GM23248 (cell line): Measurements from ENCODE around the gene AK9. TPM values are rescaled to one million over a fixed set of nuclear protein-coding genes. Genes with fewer than 3 reads are reported as not detected.

Experiments used
- DNase-seq: peaks from one replicate; pipeline ENCODE4 v3.0.0-alpha.2; 2015
- H2AFZ ChIP-seq: fragments of 200-600 bp; sonication (generic); 2 replicates; pipeline ENCODE4 v1.6.1; 2016; ENCODE audit warnings: antibody characterized with exemption
- H3F3A ChIP-seq: fragments of 200-600 bp; sonication (generic); 2 replicates; pipeline ENCODE4 v1.6.1; 2016; ENCODE audit warnings: mild to moderate bottlenecking, antibody characterized with exemption, mixed run types; ENCODE audit not compliant: insufficient read depth
- H3K27ac ChIP-seq: fragments of 200-600 bp; sonication (generic); 2 replicates; pipeline ENCODE4 v1.5.1; 2016; ENCODE audit warnings: mild to moderate bottlenecking
- H3K27me3 ChIP-seq: fragments of 200-600 bp; sonication (generic); replicated peaks from 2 replicates; pipeline ENCODE4 v1.6.1; 2016; ENCODE audit warnings: mild to moderate bottlenecking; ENCODE audit not compliant: insufficient read depth
- H3K36me3 ChIP-seq: fragments of 200-600 bp; sonication (generic); 2 replicates; pipeline ENCODE4 v1.6.1; 2016; ENCODE audit warnings: low read depth, mild to moderate bottlenecking
- H3K4me1 ChIP-seq: fragments of 200-600 bp; sonication (generic); 2 replicates; pipeline ENCODE4 v1.6.1; 2016; ENCODE audit warnings: mild to moderate bottlenecking; ENCODE audit not compliant: insufficient read depth
- H3K4me2 ChIP-seq: fragments of 200-600 bp; sonication (generic); one replicate; pipeline ENCODE4 v1.6.1; 2016; ENCODE audit warnings: mild to moderate bottlenecking; ENCODE audit not compliant: unreplicated experiment
- H3K4me3 ChIP-seq: fragments of 200-600 bp; sonication (generic); 2 replicates; pipeline ENCODE4 v1.5.1; 2016; ENCODE audit warnings: mild to moderate bottlenecking
- H3K79me2 ChIP-seq: fragments of 200-600 bp; sonication (generic); 2 replicates; pipeline ENCODE4 v1.6.1; 2016; ENCODE audit warnings: mild to moderate bottlenecking; ENCODE audit not compliant: insufficient read depth
- H3K9ac ChIP-seq: fragments of 200-600 bp; sonication (generic); 2 replicates; pipeline ENCODE4 v1.6.1; 2016; ENCODE audit warnings: mild to moderate bottlenecking
- H3K9me2 ChIP-seq: fragments of 200-600 bp; sonication (generic); 2 replicates; pipeline ENCODE4 v1.6.1; 2016; ENCODE audit warnings: mixed run types, mild to moderate bottlenecking, moderate library complexity; ENCODE audit not compliant: insufficient read depth
- H3K9me3 ChIP-seq: fragments of 200-600 bp; sonication (generic); one replicate; pipeline ENCODE4 v1.6.1; 2017; ENCODE audit warnings: low read depth
- H4K20me1 ChIP-seq: fragments of 200-600 bp; sonication (generic); 2 replicates; pipeline ENCODE4 v1.6.0; 2016; ENCODE audit not compliant: insufficient read depth
- EZH2 ChIP-seq: fragments of 200-600 bp; sonication (generic); IDR thresholded peaks from 2 replicates; pipeline ENCODE4 v1.6.1; 2018; ENCODE audit warnings: antibody characterized with exemption, mild to moderate bottlenecking; ENCODE audit not compliant: insufficient read depth, poor library complexity, severe bottlenecking
- EZH2phosphoT487 ChIP-seq: fragments of 200-600 bp; sonication (generic); IDR thresholded peaks from 2 replicates; pipeline ENCODE4 v1.6.1; 2018; ENCODE audit warnings: antibody characterized with exemption, moderate library complexity, mild to moderate bottlenecking, low read depth; ENCODE audit not compliant: insufficient read depth
- WGBS, 2 experiments: methylation state at CpG; one replicate each; pipeline ENCODE4 v1.1.6; 2015 to 2017; ENCODE audit warnings: low lambda C conversion rate in 2 of 2, low coverage in 1 of 2; ENCODE audit errors: missing lambda C conversion rate in 2 of 2; 5-methylcytosine and 5-hydroxymethylcytosine counted together
- in situ Hi-C: fragments of 300-500 bp; cut with MboI; formaldehyde crosslinking; loops from 2 replicates; pipeline ENCODE4 v1.15.0; 2020
- polyA plus RNA-seq: library from polyadenylated mRNA; unstranded; fragments of >200 nt; fragmentation: Nextera tagmentation; extraction: Ambion mirVana; gene quantifications from 2 replicates; pipeline ENCODE4 v1.2.1, GENCODE V29; 2016
- total RNA-seq: library from RNA; depleted of rRNA; stranded (reverse); fragments of >200 nt; shearing (Covaris generic); gene quantifications from 2 replicates; pipeline ENCODE4 v1.2.3, GENCODE V29; 2014

The AK9 gene
- total and polyA plus RNA-seq, 2 experiments from 2014 or later: 3.6 to 7.2 TPM

DNA sequence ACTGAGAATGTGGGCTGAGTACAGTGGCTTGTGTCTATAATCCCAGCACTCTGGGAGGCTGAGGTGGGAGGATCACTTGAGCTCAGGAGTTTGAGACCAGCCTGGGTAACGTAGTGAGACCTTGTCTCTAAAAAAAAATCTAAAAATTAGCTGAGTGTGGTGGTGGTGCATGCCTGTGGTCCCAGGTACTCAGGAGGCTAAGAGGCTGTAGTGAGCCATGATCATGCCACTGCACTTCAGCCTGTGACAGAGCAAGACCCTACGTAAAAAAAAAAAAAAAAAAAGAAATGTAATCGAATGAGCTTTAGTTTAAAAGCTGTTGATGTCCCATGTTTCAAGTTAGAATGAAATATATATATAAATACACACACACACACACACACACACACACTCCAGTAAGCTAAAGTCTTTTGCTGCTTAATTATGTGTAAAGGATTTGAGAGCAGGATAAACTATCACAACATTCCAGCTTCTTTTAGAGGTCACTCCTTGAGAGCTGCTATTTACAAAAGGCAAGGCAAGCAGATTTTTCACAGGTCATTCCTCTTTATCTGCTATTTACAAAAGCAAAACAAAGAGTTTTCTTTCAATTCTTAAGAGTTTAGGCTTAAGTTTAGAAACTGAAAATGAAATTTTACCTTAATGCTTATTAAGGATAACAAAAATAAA lies 230.7 kb downstream of the AK9 start:
- H3K27me3 ChIP-seq: no peaks in the 10 kb centered on the region
- peaks cover 33% of the 10 kb centered on the region for H3K36me3 ChIP-seq
- no peaks in the 10 kb centered on the region for H3K9me2 ChIP-seq
- TF ChIP-seq EZH2: no peak
- no peak for TF ChIP-seq EZH2phosphoT487
- H3F3A ChIP-seq: peaks cover 18% of the 10 kb centered on the region
- H3K27ac ChIP-seq: no peak overlapping the region
- H3K9ac ChIP-seq: no peak overlapping the region
- WGBS, 2 experiments: 94 to 97% methylated on average over 3 of the region's 3 CpGs
- H3K4me2 ChIP-seq: no peak overlapping the region
- no peak overlapping the region for H3K4me3 ChIP-seq
- peaks cover 13% of the 10 kb centered on the region for H3K4me1 ChIP-seq
- in situ Hi-C loops: no loop called here
- H4K20me1 ChIP-seq: no peaks in the 10 kb centered on the region
- H3K79me2 ChIP-seq: peaks cover 18% of the 10 kb centered on the region; the same call in 1 of the 2 replicates
- H3K9me3 ChIP-seq: no peaks in the 10 kb centered on the region
- H2AFZ ChIP-seq: no peak overlapping the region
- no peak for DNase-seq

GRCh38 chr6:109458774-109459531 lies 232.0 kb downstream of the AK9 start:
- no peak for DNase-seq
- 84 to 85% methylated on average over 5 of the region's 5 CpGs for WGBS, 2 experiments
- H3K9me2 ChIP-seq: no peaks in the 10 kb centered on the region
- H3K4me2 ChIP-seq: no peak overlapping the region
- H3F3A ChIP-seq: peaks cover 18% of the 10 kb centered on the region
- no peaks in the 10 kb centered on the region for H4K20me1 ChIP-seq
- H3K4me1 ChIP-seq: peaks cover 19% of the 10 kb centered on the region
- TF ChIP-seq EZH2: no peak
- no peak for TF ChIP-seq EZH2phosphoT487
- peaks cover 14% of the 10 kb centered on the region; the same call in 1 of the 2 replicates for H3K79me2 ChIP-seq
- H3K27ac ChIP-seq: no peak overlapping the region
- H2AFZ ChIP-seq: no peak overlapping the region
- H3K36me3 ChIP-seq: peaks cover 20% of the 10 kb centered on the region
- H3K27me3 ChIP-seq: no peaks in the 10 kb centered on the region
- in situ Hi-C loops: no loop called here
- no peaks in the 10 kb centered on the region for H3K9me3 ChIP-seq
- no peak overlapping the region for H3K4me3 ChIP-seq
- H3K9ac ChIP-seq: no peak overlapping the region

DNA sequence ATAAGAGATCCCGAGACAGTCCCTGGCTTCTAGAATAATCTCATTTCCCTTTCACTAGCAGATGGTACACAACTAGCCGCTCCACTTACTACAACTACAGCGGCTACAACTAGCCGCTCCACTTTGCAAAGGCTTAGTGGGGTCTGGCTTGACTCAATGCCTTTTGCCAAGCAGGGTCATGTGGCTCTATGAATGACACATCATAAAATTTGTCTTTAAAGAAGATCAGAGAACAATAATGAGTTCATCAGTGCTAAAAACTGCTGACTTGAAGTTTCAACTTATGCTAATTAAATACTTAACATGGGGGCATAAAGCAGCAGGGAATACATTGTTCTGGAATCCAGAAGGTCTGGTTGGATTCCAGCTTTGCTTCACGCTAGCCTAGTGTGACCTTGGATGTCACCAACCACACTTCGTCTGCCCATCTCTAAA lies 233.4 kb downstream of the AK9 start:
- Histone ChIP-seq H3F3A (peaks cover 18% of the 10 kb centered on the region), H3K9me2 (no peaks in the 10 kb centered on the region), H2AFZ (peak overlapping the region; percentile 81), H4K20me1 (no peaks in the 10 kb centered on the region), H3K4me1 (peaks cover 21% of the 10 kb centered on the region), H3K27ac (peak overlapping the region; percentile 93), H3K36me3 (peaks cover 8% of the 10 kb centered on the region; the same call in 1 of the 2 replicates), H3K4me3 (peak overlapping the region; percentile 83), H3K4me2 (peak overlapping the region; percentile 96), H3K9me3 (no peaks in the 10 kb centered on the region), H3K27me3 (no peaks in the 10 kb centered on the region), H3K79me2 (peaks cover 18% of the 10 kb centered on the region; the same call in 1 of the 2 replicates), H3K9ac (peak overlapping the region; percentile 91)
- peak; percentile 62 for DNase-seq
- WGBS, 2 experiments: 8 to 12% methylated on average over 6 of the region's 6 CpGs
- in situ Hi-C loops: no loop called here
- TF ChIP-seq EZH2: no peak
- TF ChIP-seq EZH2phosphoT487: no peak

DNA sequence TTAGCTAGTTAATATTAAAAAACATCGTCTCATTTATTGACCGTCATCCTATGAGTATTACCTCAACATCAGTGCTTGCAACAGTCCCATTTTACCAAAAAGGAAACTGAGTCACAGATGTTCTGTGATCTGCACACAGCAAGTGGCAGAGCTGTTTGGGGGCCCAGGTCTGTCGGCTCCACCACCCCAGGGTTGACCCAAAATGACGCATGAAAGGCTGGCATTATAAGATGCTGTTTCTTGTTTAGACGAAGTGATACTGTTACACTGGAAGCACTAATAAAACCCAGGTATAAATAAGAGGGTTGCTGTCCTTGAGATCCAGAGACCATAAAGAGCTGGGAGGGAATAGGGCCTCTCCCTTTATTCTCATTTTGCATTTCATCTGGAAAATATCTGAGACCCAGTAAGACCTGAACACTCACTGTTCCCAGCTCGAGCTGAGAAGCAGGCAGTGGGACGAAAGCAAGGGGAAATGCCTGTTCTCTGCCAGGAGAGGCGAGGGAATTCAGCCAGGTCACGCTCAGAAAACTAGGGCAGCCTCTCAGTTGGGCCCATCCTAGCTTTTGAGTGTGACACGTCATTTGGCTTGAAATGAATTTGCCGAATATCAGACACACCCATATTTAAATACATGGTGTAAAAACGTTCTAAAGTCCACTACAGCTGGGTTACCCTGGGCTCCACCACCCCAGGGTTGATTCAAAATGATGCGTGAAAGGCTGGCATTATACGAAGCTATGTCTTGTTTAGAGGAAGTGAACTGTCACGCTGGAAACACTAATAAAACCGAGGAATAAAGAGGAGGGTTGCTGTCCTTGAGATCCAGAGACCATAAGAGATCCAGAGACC lies 234.1 kb downstream of the AK9 start:
- H3F3A ChIP-seq: peaks cover 18% of the 10 kb centered on the region
- H3K9me3 ChIP-seq: no peaks in the 10 kb centered on the region
- H3K79me2 ChIP-seq: peaks cover 18% of the 10 kb centered on the region; the same call in 1 of the 2 replicates
- peak overlapping the region; percentile 96 for H3K4me2 ChIP-seq
- H3K9ac ChIP-seq: peak overlapping the region; percentile 91
- peak; percentile 94 for DNase-seq
- peak overlapping the region; percentile 83 for H3K4me3 ChIP-seq
- H2AFZ ChIP-seq: peak overlapping the region; percentile 81
- H3K36me3 ChIP-seq: peaks cover 8% of the 10 kb centered on the region; the same call in 1 of the 2 replicates
- WGBS, 2 experiments: 2 to 5% methylated on average over 16 of the region's 16 CpGs
- H3K27me3 ChIP-seq: no peaks in the 10 kb centered on the region
- TF ChIP-seq EZH2phosphoT487 (no peak), EZH2 (no peak)
- no peaks in the 10 kb centered on the region for H3K9me2 ChIP-seq
- H3K4me1 ChIP-seq: peaks cover 21% of the 10 kb centered on the region
- no peaks in the 10 kb centered on the region for H4K20me1 ChIP-seq
- in situ Hi-C loops: no loop called here
- peak overlapping the region; percentile 93 for H3K27ac ChIP-seq
